Measurements from ENCODE around the gene HERPUD1.
A peak's percentile ranks its signal among the peaks of the same experiment; 100 is the strongest.

DNA sequence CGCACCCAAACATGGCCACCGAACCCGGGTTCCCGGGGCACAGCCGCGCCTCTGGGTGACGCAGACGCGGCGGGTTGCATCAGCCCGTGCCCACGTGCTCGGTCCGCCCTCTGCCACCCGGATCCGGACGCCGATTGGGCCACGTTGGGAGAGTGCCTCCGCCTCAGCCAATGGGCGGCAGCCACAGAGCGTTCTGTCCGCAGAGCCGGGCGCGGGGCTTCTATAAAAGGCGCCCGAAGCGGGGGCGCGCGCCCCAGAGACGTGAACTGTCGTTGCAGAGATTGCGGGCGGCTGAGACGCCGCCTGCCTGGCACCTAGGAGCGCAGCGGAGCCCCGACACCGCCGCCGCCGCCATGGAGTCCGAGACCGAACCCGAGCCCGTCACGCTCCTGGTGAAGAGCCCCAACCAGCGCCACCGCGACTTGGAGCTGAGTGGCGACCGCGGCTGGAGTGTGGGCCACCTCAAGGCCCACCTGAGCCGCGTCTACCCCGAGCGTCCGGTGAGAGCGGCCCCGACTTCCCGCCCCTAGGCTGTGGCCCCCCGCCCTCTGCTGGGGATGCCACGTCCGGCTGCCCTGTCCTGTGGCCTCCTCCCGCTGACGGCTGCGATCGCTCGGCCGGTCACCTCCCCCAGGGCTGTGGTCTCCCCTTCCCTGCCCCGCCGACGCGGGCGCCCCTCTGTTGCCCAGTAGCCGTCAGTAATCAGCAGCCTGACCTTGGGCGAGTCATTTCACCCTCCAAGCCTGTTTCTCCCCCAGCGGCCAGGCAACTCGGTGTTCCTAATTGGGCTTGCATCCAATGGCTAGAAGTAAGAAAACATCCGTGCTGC, at the start of gene HERPUD1:
- TF ChIP-seq SIN3A (IDR thresholded peaks at IDR 0.05; ENCODE audit: borderline replicate concordance, insufficient read depth, low read depth, low read length) (peak; percentile 74; the same call in 1 of the 2 replicates), POLR2AphosphoS5 (IDR thresholded peaks at IDR 0.05; ENCODE audit: low read depth, low read length) (peak; percentile 94)
- TF ChIP-seq, protein P1, sequence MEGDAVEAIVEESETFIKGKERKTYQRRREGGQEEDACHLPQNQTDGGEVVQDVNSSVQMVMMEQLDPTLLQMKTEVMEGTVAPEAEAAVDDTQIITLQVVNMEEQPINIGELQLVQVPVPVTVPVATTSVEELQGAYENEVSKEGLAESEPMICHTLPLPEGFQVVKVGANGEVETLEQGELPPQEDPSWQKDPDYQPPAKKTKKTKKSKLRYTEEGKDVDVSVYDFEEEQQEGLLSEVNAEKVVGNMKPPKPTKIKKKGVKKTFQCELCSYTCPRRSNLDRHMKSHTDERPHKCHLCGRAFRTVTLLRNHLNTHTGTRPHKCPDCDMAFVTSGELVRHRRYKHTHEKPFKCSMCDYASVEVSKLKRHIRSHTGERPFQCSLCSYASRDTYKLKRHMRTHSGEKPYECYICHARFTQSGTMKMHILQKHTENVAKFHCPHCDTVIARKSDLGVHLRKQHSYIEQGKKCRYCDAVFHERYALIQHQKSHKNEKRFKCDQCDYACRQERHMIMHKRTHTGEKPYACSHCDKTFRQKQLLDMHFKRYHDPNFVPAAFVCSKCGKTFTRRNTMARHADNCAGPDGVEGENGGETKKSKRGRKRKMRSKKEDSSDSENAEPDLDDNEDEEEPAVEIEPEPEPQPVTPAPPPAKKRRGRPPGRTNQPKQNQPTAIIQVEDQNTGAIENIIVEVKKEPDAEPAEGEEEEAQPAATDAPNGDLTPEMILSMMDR (IDR thresholded peaks at IDR 0.05): no peak
- TF ChIP-seq, protein P2, sequence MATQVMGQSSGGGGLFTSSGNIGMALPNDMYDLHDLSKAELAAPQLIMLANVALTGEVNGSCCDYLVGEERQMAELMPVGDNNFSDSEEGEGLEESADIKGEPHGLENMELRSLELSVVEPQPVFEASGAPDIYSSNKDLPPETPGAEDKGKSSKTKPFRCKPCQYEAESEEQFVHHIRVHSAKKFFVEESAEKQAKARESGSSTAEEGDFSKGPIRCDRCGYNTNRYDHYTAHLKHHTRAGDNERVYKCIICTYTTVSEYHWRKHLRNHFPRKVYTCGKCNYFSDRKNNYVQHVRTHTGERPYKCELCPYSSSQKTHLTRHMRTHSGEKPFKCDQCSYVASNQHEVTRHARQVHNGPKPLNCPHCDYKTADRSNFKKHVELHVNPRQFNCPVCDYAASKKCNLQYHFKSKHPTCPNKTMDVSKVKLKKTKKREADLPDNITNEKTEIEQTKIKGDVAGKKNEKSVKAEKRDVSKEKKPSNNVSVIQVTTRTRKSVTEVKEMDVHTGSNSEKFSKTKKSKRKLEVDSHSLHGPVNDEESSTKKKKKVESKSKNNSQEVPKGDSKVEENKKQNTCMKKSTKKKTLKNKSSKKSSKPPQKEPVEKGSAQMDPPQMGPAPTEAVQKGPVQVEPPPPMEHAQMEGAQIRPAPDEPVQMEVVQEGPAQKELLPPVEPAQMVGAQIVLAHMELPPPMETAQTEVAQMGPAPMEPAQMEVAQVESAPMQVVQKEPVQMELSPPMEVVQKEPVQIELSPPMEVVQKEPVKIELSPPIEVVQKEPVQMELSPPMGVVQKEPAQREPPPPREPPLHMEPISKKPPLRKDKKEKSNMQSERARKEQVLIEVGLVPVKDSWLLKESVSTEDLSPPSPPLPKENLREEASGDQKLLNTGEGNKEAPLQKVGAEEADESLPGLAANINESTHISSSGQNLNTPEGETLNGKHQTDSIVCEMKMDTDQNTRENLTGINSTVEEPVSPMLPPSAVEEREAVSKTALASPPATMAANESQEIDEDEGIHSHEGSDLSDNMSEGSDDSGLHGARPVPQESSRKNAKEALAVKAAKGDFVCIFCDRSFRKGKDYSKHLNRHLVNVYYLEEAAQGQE (IDR thresholded peaks at IDR 0.05; ENCODE audit: insufficient read depth in 1 of 2, low read depth in 2 of 2, low read length in 1 of 2): no peak
